ENCODE results near the gene FHOD3. TPM values are rescaled to one million over a fixed set of nuclear protein-coding genes. Genes with fewer than 3 reads are reported as not detected.

Gene FHOD3
- total and polyA plus RNA-seq, 2 of the 13 experiments (the other 11 are each of a cell fraction or from before 2014, with no cell fraction given) = 0.07 TPM; not detected in 1

DNA sequence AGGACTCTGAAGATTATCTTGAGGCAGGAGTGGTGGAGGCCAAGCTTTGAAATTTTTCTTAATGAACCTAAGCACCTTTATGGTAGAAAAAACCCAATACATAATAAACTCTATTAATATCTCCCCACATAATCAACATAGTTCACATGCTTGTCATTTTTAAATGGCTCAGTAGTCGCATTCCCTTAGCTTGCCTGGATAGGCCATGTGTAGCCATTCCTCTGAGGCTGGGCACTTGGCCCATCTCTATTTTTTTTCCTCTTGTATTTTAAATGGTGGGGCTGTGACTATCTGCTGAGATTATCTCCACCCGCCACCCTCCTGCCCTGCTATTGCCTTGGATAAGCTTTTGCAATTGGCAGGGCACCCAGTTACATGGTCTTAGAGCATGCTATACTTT lies 143.1 kb downstream of the FHOD3 start:
- ATAC-seq = no peak

More for the DNA sequence above, 143.1 kb downstream of the FHOD3 start:
- H3K79me2 ChIP-seq (ENCODE audit: insufficient read depth, low read length) = no peaks in the 10 kb centered on the region
- H3K36me3 ChIP-seq (replicated peaks in 1 of 2; ENCODE audit: control insufficient read depth in 1 of 2, insufficient read depth in 2 of 2, low read length in 2 of 2) = no peaks in the 10 kb centered on the region
- ChIA-PET CTCF (ENCODE audit: low intra/inter-chr PET ratio, low total read pairs) (no interaction called here), POLR2A (no interaction called here)
- H4K20me1 ChIP-seq (ENCODE audit: insufficient read depth, low read length) = no peaks in the 10 kb centered on the region
- no peak overlapping the region for H3K4me2 ChIP-seq (ENCODE audit: low read depth, low read length)
- H3K27me3 ChIP-seq (ENCODE audit: control insufficient read depth in 1 of 2, insufficient read depth in 2 of 2, low read length in 2 of 2) = peaks cover 0 to 20% of the 10 kb centered on the region in 2 experiments; a peak in 1 of 5 replicates
- no peaks in the 10 kb centered on the region for H3K4me1 ChIP-seq (ENCODE audit: insufficient read depth, low read length)
- no TSS peak for BruUV-seq (replicated peaks)
- H3K9me3 ChIP-seq (ENCODE audit: low read length) = no peaks in the 10 kb centered on the region
- H3K27ac ChIP-seq (ENCODE audit: extremely low read length, insufficient read depth, low read length) = no peak overlapping the region
- in situ Hi-C loops (cut with HindIII; ENCODE audit: extremely low pct_ligation_motif_present, low pct_unique_long_range_greater_than_20kb) (no loop called here), intact Hi-C loops (cut with micrococcal nuclease; ENCODE audit: unreplicated experiment) (no loop called here)
- H3K9ac ChIP-seq (ENCODE audit: insufficient read depth, low read depth, low read length) = no peak overlapping the region
- TF ChIP-seq NFE2L2 (IDR thresholded peaks at IDR 0.05; ENCODE audit: low read length) = no peak
- no peak for TF ChIP-seq FOSL1 (CRISPR knock-in tag; IDR thresholded peaks at IDR 0.05; ENCODE audit: borderline replicate concordance)
- TF ChIP-seq, protein P1, sequence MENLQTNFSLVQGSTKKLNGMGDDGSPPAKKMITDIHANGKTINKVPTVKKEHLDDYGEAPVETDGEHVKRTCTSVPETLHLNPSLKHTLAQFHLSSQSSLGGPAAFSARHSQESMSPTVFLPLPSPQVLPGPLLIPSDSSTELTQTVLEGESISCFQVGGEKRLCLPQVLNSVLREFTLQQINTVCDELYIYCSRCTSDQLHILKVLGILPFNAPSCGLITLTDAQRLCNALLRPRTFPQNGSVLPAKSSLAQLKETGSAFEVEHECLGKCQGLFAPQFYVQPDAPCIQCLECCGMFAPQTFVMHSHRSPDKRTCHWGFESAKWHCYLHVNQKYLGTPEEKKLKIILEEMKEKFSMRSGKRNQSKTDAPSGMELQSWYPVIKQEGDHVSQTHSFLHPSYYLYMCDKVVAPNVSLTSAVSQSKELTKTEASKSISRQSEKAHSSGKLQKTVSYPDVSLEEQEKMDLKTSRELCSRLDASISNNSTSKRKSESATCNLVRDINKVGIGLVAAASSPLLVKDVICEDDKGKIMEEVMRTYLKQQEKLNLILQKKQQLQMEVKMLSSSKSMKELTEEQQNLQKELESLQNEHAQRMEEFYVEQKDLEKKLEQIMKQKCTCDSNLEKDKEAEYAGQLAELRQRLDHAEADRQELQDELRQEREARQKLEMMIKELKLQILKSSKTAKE (CRISPR knock-in tag; IDR thresholded peaks at IDR 0.05; ENCODE audit: borderline replicate concordance) = no peak
- TF ChIP-seq ZNF570 (CRISPR knock-in tag; IDR thresholded peaks at IDR 0.05; ENCODE audit: borderline replicate concordance) = no peak
- TF ChIP-seq ZEB1 (IDR thresholded peaks at IDR 0.05; ENCODE audit: insufficient replicate concordance, low read depth) = no peak
- TF ChIP-seq EZH2 (conservative IDR thresholded peaks at IDR 0.05; ENCODE audit: low read depth, low read length) = no peak
- no peak for TF ChIP-seq ISX (CRISPR knock-in tag; conservative IDR thresholded peaks at IDR 0.05)
- TF ChIP-seq, protein P2, sequence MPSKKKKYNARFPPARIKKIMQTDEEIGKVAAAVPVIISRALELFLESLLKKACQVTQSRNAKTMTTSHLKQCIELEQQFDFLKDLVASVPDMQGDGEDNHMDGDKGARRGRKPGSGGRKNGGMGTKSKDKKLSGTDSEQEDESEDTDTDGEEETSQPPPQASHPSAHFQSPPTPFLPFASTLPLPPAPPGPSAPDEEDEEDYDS (CRISPR knock-in tag; IDR thresholded peaks at IDR 0.05) = no peak
- TF ChIP-seq ZNF552 (CRISPR knock-in tag; IDR thresholded peaks at IDR 0.05; ENCODE audit: borderline replicate concordance) = no peak
- no peak for TF ChIP-seq ZNF10 (CRISPR knock-in tag; IDR thresholded peaks at IDR 0.05; ENCODE audit: borderline replicate concordance, low read depth)
- TF ChIP-seq HMG20B (CRISPR knock-in tag; conservative IDR thresholded peaks at IDR 0.05) = no peak
- no peak for TF ChIP-seq ZNF468 (CRISPR knock-in tag; IDR thresholded peaks at IDR 0.05)
- no peak for TF ChIP-seq TAF1 (CRISPR knock-in tag; IDR thresholded peaks at IDR 0.05)
- DNase-seq (ENCODE audit: low spot score) (no peak), FAIRE-seq (no peak)
- no peak overlapping the region for H2AFZ ChIP-seq (ENCODE audit: low read length)
- 3% methylated on average over 2 of the region's 2 CpGs for WGBS (ENCODE audit: low lambda C conversion rate)
- H3K4me3 ChIP-seq (replicated peaks in 1 of 3; ENCODE audit: insufficient read depth in 1 of 3, low read depth in 2 of 3, low read length in 3 of 3) = no peak overlapping the region

Data from HepG2 (cell line).